ENCODE results near the gene OPRPN.

The OPRPN gene

DNA sequence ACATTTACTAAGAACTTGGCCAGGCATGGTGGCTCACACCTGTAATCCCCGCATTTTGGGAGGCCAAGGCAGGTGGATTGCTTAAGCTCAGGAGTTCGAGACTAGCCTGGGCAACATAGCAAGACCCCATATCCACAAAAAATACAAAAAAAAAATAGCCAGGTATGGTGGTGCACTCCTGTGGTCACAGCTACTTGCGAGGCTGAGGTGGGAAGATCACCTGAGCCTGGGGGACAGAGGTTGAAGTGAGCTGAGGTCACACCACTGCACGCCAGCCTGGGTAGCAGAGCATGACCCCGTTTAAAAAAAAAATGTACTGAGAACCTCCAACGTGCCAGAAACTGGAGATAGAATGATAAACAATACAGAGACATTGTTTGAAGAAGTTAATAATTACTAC, 8.0 kb downstream of the OPRPN start:
- no peaks in the 10 kb centered on the region for H3K9me3 Mint-ChIP-seq

DNA sequence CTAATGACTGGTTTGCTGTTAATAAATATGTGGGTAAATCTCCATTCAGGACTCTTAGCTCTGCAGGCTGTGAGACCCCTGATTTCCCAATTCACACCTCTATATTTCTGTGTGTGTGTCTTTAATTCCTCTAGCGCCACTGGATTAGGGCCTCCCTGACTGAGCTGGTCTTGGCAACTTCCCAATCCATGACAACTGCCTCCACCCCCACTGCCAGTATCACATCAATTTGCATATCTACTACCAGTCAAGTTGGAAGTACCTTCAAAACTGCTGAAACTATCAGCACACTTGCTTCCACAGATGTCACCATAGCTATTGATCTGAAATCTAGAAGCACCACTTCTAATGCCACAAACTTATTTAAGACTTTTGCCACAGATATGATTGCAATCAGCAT, 27.6 kb downstream of the OPRPN start:
- Mint-ChIP-seq H3K9me3 (peaks cover 4% of the 10 kb centered on the region), H3K4me1 (ENCODE audit: low read depth) (no peaks in the 10 kb centered on the region), H3K27me3 (ENCODE audit: low read depth) (no peaks in the 10 kb centered on the region), H3K27ac (no peak overlapping the region), H3K36me3 (ENCODE audit: low read depth) (no peaks in the 10 kb centered on the region), H3K4me3 (no peak overlapping the region)
- DNase-seq (ENCODE audit: low spot score), result no peak

More for the DNA sequence above, 8.0 kb downstream of the OPRPN start:
- no peak overlapping the region for H3K27ac Mint-ChIP-seq
- DNase-seq (ENCODE audit: low spot score), result no peak
- H3K4me1 Mint-ChIP-seq (ENCODE audit: low read depth), result no peaks in the 10 kb centered on the region
- H3K27me3 Mint-ChIP-seq (ENCODE audit: low read depth), result no peaks in the 10 kb centered on the region
- H3K4me3 Mint-ChIP-seq, result no peak overlapping the region
- H3K36me3 Mint-ChIP-seq (ENCODE audit: low read depth), result no peaks in the 10 kb centered on the region

DNA sequence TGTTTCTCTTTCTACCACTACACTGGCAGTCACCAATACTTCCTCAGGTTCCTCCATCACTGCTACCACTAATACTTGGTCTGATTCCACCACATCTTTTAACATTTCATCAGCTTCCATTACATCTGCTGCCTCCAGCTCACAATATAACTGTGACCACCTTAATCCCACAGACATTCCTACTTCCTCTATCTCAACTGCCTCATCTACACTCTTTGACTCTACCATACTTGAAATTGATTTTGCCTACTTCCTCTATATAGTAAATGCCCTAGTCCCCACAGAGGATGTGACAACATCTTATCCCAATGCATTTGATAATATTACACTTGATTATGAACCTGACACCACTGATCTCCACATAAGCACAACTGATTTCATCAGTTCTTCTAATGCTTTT, 29.0 kb downstream of the OPRPN start:
- no peak overlapping the region for H3K27ac Mint-ChIP-seq
- no peak for DNase-seq (ENCODE audit: low spot score)
- H3K27me3 Mint-ChIP-seq (ENCODE audit: low read depth), result no peaks in the 10 kb centered on the region
- no peaks in the 10 kb centered on the region for H3K36me3 Mint-ChIP-seq (ENCODE audit: low read depth)
- H3K9me3 Mint-ChIP-seq, result peaks cover 4% of the 10 kb centered on the region
- H3K4me3 Mint-ChIP-seq, result no peak overlapping the region
- no peaks in the 10 kb centered on the region for H3K4me1 Mint-ChIP-seq (ENCODE audit: low read depth)

DNA sequence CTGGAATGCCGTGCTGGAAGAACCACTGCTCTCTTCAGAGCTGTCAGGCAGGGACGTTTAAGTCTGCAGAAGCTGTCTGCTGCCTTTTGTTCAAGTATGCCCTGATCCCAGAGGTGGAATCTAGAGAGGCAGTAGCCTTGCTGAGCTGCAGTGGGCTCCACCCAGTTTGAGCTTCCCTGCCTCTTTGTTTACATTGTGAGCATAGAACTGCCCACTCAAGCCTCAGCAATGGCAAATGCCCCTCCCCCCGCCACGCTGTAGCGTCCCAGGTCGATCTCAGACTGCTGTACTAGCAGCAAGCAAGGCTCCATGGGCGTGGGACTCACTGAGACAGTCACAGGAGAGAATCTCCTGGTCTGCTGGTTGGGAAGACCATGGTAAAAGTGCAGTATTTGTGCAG, 39.5 kb downstream of the OPRPN start:
- H3K27ac Mint-ChIP-seq, result no peak overlapping the region
- no peaks in the 10 kb centered on the region for H3K27me3 Mint-ChIP-seq (ENCODE audit: low read depth)
- no peak for DNase-seq (ENCODE audit: low spot score)
- no peaks in the 10 kb centered on the region for H3K4me1 Mint-ChIP-seq (ENCODE audit: low read depth)
- no peak overlapping the region for H3K4me3 Mint-ChIP-seq
- no peaks in the 10 kb centered on the region for H3K36me3 Mint-ChIP-seq (ENCODE audit: low read depth)
- no peaks in the 10 kb centered on the region for H3K9me3 Mint-ChIP-seq

DNA sequence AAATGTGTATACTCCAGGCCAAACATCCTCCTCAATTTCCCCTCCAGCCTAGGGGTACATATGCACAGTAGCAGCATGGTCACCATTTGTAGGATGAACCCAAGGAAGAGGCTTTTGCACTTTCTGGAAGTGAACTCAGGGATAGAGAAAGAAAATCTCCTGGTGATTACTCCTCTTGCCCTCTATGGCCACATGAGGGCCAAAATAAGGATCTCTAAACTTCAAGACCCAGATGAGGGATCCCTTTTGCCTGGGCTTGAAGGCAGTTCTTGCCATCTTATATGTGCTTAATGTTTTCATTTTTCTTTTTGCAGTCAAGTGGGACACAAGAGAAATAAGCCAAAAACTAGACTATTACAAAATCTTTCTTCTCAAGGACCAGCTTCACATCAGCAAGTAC, 44.7 kb downstream of the OPRPN start:
- Mint-ChIP-seq H3K4me1 (ENCODE audit: low read depth) (no peaks in the 10 kb centered on the region), H3K27ac (no peak overlapping the region), H3K4me3 (no peak overlapping the region), H3K27me3 (ENCODE audit: low read depth) (no peaks in the 10 kb centered on the region), H3K9me3 (no peaks in the 10 kb centered on the region), H3K36me3 (ENCODE audit: low read depth) (no peaks in the 10 kb centered on the region)
- DNase-seq (ENCODE audit: low spot score), result no peak

DNA sequence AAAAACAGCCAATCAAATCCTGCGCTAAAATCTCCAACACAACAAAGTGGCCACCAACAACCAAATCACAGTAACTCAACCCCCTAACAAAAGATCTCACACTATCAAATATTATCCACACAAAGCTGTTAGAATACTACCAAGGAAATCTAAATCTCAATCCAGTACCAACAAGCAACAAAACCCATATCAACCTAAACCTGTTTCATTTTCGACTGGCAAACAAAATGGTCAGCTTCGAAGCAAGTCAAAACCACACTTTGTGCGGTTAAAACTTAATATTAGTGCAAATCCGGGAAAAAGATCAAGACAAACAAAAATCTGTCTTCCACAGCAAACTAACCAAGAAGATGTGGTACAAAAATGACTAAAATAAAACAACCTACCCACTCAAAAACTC, 45.6 kb downstream of the OPRPN start:
- Mint-ChIP-seq H3K27ac (no peak overlapping the region), H3K4me3 (no peak overlapping the region)

DNA sequence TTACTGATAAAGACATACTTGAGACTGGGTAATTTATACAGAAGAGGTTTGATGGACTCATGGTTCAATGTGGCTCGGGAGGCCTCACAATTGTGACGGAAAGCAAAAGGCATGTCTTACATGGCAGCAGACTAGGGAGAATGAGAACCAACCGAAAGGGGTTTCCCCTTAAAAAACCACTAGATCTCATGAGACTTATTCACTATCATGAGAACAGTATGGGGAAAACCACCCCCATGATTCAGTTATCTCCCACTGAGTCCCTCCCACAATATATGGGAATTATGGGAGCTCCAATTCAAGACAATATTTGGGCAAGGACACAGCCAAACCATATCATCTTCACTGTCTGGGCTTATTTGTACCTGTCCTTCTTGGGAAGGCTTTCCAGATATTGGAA, 51.5 kb downstream of the OPRPN start:
- H3K27me3 Mint-ChIP-seq (ENCODE audit: low read depth), result no peaks in the 10 kb centered on the region
- H3K36me3 Mint-ChIP-seq (ENCODE audit: low read depth), result no peaks in the 10 kb centered on the region
- H3K4me1 Mint-ChIP-seq (ENCODE audit: low read depth), result no peaks in the 10 kb centered on the region
- H3K27ac Mint-ChIP-seq, result no peak overlapping the region
- no peak overlapping the region for H3K4me3 Mint-ChIP-seq
- no peaks in the 10 kb centered on the region for H3K9me3 Mint-ChIP-seq
- DNase-seq (ENCODE audit: low spot score), result no peak

More for the DNA sequence above, 45.6 kb downstream of the OPRPN start:
- DNase-seq (ENCODE audit: low spot score), result no peak
- no peaks in the 10 kb centered on the region for H3K27me3 Mint-ChIP-seq (ENCODE audit: low read depth)
- H3K36me3 Mint-ChIP-seq (ENCODE audit: low read depth), result no peaks in the 10 kb centered on the region
- H3K4me1 Mint-ChIP-seq (ENCODE audit: low read depth), result no peaks in the 10 kb centered on the region
- H3K9me3 Mint-ChIP-seq, result no peaks in the 10 kb centered on the region

DNA sequence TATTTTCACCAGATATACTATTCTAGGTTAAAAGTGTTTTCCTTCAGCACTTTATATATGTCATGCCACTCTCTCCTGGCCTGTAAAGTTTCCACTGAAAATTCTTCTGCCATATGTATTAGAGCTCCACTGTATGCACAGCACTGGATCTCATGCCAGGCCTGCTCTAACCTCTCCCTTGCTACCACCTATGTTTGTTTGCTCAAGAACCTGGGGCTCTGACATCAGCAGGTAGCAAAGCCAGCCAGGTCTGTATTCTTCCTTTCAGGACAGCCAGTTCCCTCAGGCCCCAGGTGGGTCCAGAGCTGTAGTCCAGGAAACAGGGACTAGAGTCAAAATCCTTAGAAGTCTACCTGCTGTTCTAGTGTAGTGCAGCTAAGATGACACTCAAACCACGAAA, 55.2 kb downstream of the OPRPN start:
- H3K27ac Mint-ChIP-seq, result no peak overlapping the region
- DNase-seq (ENCODE audit: low spot score), result no peak

More for the DNA sequence above, 55.2 kb downstream of the OPRPN start:
- Mint-ChIP-seq H3K4me1 (ENCODE audit: low read depth) (no peaks in the 10 kb centered on the region), H3K9me3 (no peaks in the 10 kb centered on the region), H3K36me3 (ENCODE audit: low read depth) (no peaks in the 10 kb centered on the region), H3K4me3 (no peak overlapping the region), H3K27me3 (ENCODE audit: low read depth) (no peaks in the 10 kb centered on the region)

All from T-helper 2 cell treated with Interferon-gamma antibody and Interleukin-4, amounts not matched to agents 5 μg/mL and 100 μg/mL, for 36 hours (primary cell).